HG03457 (cell line): ENCODE measurements around the gene C1RL.

Experiments used
- ATAC-seq: cut with Tn5 transposase; IDR thresholded peaks from one replicate; pipeline ENCODE4 v1.9.1; 2021; ENCODE audit warnings: moderate number of reproducible peaks; ENCODE audit not compliant: unreplicated experiment

C1RL gene

GRCh38 chr12:7108796-7109571 is at the start of gene C1RL:
C1RL (minus strand) TSS chr12:7109214; CDS start chr12:7109180, 34 bp downstream.
- no peak for ATAC-seq

- ATAC-seq, result no peak
These were observed 48.4 kb upstream of the C1RL start for GRCh38 chr12:7157391-7157790.

- no peak for ATAC-seq
These were observed 47.5 kb upstream of the C1RL start for GRCh38 chr12:7156259-7157197.

- no peak for ATAC-seq
These were observed 46.5 kb upstream of the C1RL start for GRCh38 chr12:7155471-7156034.

GRCh38 chr12:7154901-7155470 is 46.0 kb upstream of the C1RL start:
- no peak for ATAC-seq

- no peak for ATAC-seq
These were observed 45.0 kb upstream of the C1RL start for GRCh38 chr12:7154042-7154441.

- no peak for ATAC-seq
These were observed 43.8 kb upstream of the C1RL start for GRCh38 chr12:7152818-7153217.

GRCh38 chr12:7151532-7151931 is 42.5 kb upstream of the C1RL start:
- no peak for ATAC-seq

GRCh38 chr12:7150841-7151240 is 41.8 kb upstream of the C1RL start:
- no peak for ATAC-seq

GRCh38 chr12:7150356-7150755 is 41.3 kb upstream of the C1RL start:
- no peak for ATAC-seq

- ATAC-seq, result no peak
These were observed 37.9 kb upstream of the C1RL start for GRCh38 chr12:7146906-7147305.

GRCh38 chr12:7146228-7146627 is 37.2 kb upstream of the C1RL start:
- no peak for ATAC-seq

- ATAC-seq, result no peak
These were observed 36.7 kb upstream of the C1RL start for GRCh38 chr12:7145671-7146070.

GRCh38 chr12:7144414-7145120 is 35.6 kb upstream of the C1RL start:
- ATAC-seq, result no peak

- no peak for ATAC-seq
These were observed 34.5 kb upstream of the C1RL start for GRCh38 chr12:7143564-7143963.

- no peak for ATAC-seq
These were observed 33.9 kb upstream of the C1RL start for GRCh38 chr12:7142809-7143465.

GRCh38 chr12:7142056-7142644 is 33.1 kb upstream of the C1RL start:
- no peak for ATAC-seq

- ATAC-seq, result no peak
These were observed 32.5 kb upstream of the C1RL start for GRCh38 chr12:7141351-7142005.

GRCh38 chr12:7139200-7139599 is 30.2 kb upstream of the C1RL start:
- ATAC-seq, result no peak
